ENCODE results near the gene PIGC.

PIGC gene

DNA sequence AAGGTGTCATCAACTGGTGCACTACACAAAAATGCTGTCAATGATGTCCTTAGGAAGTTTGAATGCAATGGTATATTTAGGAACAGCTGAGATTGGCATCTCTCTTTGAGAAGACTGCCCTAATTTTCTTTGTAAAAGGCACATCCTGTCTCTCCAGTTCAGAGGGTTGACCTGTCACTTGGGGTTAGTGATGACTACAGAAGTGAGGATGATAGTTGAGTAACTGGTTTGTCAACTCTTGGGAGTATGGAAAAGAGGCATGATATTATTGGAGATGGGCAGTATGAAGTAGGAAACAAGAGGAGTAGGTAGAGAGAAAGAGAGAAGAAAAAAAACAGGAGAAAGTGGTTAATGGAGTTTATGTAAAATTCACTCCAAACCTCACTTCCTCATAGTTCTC lies 40.4 kb upstream of the PIGC start:
- TF ChIP-seq, protein P1, sequence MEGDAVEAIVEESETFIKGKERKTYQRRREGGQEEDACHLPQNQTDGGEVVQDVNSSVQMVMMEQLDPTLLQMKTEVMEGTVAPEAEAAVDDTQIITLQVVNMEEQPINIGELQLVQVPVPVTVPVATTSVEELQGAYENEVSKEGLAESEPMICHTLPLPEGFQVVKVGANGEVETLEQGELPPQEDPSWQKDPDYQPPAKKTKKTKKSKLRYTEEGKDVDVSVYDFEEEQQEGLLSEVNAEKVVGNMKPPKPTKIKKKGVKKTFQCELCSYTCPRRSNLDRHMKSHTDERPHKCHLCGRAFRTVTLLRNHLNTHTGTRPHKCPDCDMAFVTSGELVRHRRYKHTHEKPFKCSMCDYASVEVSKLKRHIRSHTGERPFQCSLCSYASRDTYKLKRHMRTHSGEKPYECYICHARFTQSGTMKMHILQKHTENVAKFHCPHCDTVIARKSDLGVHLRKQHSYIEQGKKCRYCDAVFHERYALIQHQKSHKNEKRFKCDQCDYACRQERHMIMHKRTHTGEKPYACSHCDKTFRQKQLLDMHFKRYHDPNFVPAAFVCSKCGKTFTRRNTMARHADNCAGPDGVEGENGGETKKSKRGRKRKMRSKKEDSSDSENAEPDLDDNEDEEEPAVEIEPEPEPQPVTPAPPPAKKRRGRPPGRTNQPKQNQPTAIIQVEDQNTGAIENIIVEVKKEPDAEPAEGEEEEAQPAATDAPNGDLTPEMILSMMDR (conservative IDR thresholded peaks at IDR 0.05; ENCODE audit: low read depth, low read length) = no peak
- H3K4me3 ChIP-seq (ENCODE audit: low read length) = no peak overlapping the region
- no peak for DNase-seq (ENCODE audit: low read depth)

DNA sequence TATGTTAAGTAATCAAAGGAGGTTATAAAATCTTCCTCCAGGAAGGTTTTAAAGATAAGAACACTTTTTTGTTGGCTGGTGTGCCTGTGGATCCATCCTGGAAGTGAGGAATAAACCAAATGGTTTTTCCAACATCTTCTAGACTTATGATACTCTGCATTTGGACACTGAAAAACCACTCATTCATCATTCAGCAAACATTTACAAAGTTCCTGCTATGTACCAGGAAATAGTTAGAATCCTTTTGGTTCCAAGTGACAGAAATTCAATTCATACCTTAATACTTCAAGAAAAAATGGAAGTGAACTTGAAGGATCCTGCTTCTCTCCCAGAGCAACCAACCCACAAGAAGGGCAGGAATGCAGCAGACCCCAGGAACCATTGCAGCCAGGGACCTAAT lies 39.6 kb upstream of the PIGC start:
- DNase-seq (ENCODE audit: low read depth) = no peak
- TF ChIP-seq, protein P1 (conservative IDR thresholded peaks at IDR 0.05; ENCODE audit: low read depth, low read length) = no peak

DNA sequence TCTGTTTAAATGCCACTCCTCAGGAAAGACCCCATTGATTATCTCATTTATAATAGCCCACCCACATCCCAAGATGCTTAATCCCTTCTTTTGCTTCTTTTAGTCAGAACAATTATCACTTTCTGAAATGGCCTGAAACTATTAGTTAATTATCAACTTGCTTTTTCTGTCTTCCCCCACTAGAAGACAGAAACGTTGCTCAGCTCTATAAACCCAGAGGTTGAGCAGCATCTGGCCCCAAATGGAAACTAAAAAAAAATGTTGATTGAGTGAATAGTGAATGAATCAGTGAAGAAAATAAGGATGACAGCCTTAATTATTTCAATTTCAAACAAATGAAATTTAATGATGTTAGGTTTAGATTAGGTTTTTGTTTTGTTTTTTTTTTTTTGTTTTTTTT lies 38.2 kb upstream of the PIGC start:
- no peak overlapping the region for H3K4me3 ChIP-seq (ENCODE audit: low read length)
- TF ChIP-seq, protein P1 (conservative IDR thresholded peaks at IDR 0.05; ENCODE audit: low read depth, low read length) = no peak
- DNase-seq (ENCODE audit: low read depth) = no peak

More for the DNA sequence above, 39.6 kb upstream of the PIGC start:
- no peak overlapping the region for H3K4me3 ChIP-seq (ENCODE audit: low read length)

DNA sequence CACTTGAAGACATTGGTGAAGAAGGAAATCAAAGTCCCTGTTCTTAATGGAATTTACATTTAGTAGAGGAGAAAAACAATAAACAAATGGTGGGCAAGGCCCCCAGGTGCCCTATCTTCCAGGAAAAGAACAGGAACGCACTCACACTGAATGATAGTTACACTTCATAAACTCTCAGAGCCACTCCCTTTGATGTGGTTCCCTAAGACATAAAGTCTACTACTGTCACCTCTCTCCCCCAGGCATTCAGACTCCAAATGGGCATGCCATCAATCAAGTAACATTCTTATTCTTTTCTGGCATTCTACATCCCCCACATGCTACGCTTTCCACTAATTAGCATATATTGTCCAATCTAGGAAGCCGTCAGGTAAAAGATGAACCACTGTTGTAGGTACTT lies 36.6 kb upstream of the PIGC start:
- H3K4me3 ChIP-seq (ENCODE audit: low read length) = no peak overlapping the region
- TF ChIP-seq, protein P1 (conservative IDR thresholded peaks at IDR 0.05; ENCODE audit: low read depth, low read length) = no peak
- no peak for DNase-seq (ENCODE audit: low read depth)

DNA sequence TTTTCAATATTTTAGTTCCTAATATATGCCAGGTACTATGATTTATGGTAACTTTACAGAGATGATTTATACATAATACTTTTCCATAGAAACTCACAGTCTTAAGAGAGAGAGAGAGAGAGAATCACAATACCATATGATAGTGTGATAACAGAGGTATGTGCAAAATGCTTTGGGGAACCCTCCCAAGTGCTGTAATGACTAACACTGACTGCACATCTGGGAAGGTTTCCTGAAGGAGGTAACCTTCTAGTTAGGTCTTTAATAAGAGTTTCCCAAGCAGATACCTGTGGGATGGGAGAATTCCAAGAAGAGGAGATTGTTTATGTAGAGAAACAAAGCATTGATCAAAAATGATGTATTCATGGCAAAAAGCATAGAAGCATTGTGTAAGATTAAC lies 34.6 kb upstream of the PIGC start:
- TF ChIP-seq, protein P1 (conservative IDR thresholded peaks at IDR 0.05; ENCODE audit: low read depth, low read length) = no peak
- DNase-seq (ENCODE audit: low read depth) = no peak
- H3K4me3 ChIP-seq (ENCODE audit: low read length) = no peak overlapping the region

DNA sequence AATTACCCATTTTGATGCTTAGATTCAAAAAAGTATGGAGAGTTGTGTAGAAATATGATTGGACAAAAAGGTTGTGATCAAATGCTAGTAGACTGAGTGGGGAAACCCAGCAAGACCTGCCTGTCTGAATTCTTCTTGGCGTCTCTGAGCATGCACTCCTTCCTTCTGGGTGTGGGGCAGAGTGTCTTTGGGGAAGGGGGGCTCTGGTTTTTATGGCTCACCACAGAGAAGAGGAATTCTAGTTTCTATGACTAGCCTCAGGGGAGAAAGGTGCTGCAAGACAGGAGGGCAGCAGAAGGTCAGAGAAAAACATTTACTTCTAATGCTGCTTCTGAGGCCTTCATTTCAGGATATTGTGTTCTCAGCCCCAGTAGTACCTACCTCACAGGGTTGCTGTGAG lies 33.9 kb upstream of the PIGC start:
- H3K4me3 ChIP-seq (ENCODE audit: low read length) = no peak overlapping the region
- no peak for DNase-seq (ENCODE audit: low read depth)
- TF ChIP-seq, protein P1 (conservative IDR thresholded peaks at IDR 0.05; ENCODE audit: low read depth, low read length) = no peak

DNA sequence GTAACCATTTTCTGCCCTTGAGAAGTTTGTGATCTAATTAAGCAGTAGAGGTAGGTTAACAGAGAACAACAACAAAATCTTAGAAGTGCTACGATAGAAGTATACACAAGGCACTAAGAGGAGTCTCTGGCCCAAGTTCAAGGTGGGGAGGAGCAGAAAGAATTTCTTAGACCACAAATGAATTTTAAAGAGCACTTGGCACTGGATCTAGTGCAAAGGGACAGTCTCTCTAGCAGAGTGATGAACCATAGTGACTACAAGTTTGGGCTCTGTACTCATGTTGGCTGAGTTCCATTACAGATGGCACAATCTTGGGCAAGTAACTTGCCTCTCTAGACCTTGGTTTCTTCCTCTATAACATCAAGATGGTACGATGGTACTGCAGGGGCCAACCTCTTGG lies 33.3 kb upstream of the PIGC start:
- no peak for DNase-seq (ENCODE audit: low read depth)
- TF ChIP-seq, protein P1 (conservative IDR thresholded peaks at IDR 0.05; ENCODE audit: low read depth, low read length) = no peak
- no peak overlapping the region for H3K4me3 ChIP-seq (ENCODE audit: low read length)
